GM19351 (cell line): ENCODE results near the gene CEP128.
A peak's percentile ranks its signal among the peaks of the same experiment; 100 is the strongest.

Source experiments
- ATAC-seq: cut with Tn5 transposase; IDR thresholded peaks from one replicate; pipeline ENCODE4 v1.9.1; 2021; ENCODE audit warnings: mild to moderate bottlenecking, moderate library complexity; ENCODE audit not compliant: unreplicated experiment

The CEP128 gene

DNA sequence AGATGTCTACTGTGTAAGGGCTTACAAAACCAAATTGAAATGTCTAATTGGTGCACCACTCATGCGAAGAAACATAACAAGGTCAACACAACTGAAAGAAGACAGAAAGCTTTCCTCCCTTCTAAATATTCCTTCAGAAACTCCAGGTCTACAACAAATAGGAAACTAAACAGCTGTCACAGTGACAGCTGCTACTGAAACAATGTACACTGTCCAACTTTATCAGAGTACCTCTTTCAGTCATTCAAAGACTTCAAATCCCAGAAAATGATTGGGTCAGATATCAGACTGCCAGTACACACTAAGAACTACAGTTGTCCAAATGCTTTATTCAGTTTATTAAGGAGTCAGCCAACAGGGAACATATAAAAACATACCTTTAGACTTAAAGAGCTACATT is 35.2 kb downstream of the CEP128 start:
- ATAC-seq = no peak

DNA sequence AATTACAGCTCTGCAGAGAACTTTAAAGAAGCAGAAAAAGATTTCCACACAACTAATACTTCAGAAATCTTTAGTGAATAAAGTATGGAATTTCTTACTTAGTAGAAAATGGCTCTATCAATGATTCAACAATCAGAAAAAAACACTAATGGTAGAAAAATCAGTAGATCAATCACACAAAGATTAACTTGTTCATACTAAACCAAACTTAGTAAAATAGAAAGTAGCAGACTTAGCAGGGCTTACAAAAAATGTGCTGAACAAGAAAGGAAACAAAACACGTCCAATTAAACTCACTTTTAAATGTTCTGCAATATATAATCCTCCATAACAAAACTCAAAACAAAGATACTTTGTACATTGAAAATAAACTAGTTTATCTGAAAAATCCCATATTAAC is 38.9 kb downstream of the CEP128 start:
- ATAC-seq = no peak

DNA sequence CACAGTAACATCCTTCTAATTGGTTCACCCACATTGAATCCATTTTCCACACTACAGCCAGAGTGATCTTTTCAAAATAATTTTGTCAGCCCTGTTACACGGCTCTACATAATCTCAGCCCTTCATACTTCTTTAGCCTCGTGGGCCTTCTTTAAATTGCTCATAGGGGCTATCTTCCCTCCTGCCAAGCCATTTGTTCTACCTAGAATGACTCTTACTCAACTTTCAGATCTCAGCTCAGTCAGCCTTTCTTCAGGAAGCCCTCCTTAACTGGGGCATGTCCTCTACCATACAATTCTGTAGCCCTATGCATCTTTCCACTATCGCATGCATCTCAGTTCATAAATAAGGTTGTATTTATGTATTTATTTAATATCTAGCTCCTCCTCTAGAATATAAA is 39.7 kb downstream of the CEP128 start:
- ATAC-seq = no peak

DNA sequence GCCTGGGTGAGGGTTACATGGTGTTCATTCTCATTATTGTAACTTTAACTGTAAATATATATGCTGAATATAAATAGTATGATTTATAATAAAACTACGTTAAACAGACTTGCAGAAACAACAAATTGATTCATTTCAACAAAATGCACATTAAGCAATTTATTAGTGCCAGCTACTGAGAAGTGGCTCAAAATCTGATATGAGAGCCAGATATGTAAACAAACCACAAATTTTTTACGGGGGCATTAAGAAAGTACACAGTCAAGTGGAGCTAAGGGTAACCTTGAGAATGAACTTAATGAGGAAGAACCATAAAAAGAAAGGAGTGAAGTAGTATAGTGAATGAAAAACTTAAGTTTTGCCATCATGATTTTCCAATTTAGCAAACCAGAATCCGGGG is 40.3 kb downstream of the CEP128 start:
- ATAC-seq = no peak

DNA sequence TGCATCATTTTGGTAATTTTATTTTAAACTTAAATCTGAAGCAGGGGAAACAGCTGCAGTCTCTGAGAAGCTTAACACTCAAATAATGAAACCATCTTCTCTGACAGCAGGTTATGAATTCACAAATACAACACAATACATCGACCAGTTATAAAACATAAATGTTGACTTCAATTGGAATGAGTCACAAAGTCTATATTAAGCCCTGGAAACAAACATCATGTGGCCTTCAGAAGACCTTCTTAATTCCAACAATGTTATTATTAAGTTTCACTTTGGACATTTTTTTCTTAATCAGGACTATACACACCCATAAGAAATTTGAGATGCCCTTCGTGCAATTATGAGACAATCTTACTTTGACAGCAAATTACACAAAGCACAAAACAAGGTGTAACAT is 68.9 kb downstream of the CEP128 start:
- no peak for ATAC-seq

DNA sequence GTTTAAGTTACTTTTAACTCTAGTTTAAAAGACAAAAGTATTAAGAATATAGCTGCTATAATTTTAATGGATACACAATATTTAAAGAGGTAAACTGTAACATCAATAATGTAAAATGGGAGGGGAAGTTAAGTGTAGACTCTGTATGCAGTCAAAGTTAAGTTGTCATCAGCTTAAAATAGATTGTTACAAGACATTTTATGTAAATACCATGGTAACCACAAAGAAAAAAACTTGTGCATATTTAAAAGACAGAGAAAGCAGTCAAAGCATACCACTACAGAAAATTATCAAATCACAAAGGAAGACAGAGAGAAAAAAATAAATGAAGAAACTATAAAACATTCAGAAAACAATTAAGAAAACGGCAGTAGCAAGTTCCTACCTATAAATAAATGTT is 73.3 kb downstream of the CEP128 start:
- ATAC-seq = no peak

DNA sequence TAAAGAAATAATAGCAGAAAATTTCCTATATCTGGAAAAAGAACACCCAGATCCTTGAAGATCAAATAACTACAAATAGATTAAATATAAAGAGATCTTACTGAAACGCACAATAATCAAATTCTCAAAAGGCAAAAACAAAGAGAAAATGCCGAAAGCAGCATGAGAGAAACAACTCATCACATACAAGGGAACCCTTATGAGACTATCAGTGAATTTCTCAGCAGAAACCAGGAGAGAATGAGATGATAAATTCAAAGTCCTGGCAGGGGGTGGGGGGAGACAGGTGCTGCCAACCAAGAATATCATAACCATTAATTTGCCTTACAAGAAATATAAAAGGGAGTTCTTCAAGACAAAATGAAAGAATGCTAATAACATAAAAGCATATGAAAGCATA is 73.7 kb downstream of the CEP128 start:
- ATAC-seq = no peak

DNA sequence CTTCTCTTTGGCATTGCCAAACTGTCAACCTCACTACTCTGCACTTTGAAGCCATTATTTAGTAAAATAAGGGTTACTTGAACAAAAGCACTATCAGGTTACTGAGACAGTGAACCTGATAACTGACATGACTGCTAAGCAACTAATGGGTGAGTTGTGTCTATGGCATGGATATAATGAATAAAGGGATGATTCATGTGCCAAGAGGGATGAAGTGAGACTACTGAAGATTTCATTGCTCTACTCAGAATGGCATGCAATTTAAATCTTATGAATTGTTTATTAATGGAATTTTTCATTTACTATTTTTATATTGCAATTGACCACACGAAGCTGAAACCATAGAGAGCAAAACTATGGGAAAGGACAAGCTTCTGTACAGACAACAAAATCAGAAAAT is 74.4 kb downstream of the CEP128 start:
- no peak for ATAC-seq

DNA sequence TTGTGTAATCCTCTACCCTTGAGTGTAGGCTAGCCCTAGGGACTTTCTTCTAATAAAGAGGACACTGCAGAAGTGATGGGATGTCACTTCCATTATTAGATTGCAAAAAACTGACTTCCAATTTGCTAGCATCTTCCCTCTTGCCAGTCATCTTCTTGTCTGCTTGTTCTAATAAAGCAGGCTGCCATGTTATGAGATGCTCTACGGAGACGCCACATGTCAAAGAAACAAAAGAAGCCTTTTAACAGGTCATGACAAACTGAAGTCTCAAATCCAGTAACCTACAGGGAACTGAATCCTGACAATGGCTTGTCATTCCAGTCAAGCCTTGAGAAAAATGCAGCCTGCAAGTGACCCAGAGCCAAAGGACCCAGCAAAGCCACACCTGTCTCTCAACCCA is 76.0 kb downstream of the CEP128 start:
- ATAC-seq = no peak

DNA sequence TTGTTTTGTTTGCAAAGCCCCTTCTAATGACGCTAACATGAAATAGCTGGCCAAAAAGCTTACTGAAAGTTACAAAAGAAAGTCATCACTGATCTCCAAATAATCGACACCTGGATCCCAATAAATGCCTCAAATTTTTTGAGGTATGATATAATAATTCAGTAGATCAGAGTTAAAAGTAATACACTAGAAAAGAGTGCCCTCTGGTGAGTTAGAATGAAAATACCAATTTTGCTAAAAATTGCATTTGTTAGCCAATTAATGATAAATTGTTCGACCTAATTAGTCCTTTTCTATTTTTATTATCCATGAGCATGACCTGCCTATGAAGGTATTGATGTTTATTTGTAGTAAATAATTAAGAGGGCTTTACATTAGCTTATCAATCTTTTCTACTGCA is 78.6 kb downstream of the CEP128 start:
- ATAC-seq = no peak

DNA sequence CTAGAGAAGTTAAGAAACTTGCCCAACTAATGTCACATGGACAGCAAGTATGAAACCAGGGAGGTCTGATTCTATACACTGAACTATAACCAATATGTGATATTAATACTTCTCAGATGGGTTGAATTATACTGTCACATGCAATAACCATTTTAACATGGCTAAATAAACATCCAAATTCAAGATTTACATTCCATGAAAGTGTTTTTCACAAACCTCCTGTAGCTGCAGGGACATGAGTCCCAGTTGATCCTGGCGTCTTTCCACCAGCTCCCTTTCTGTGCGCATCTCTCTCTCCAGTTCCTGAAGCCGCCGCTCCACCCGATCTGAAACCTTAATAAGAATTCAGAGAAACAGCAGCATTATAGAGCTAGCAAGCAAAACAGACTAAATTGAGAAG is 79.0 kb downstream of the CEP128 start:
- ATAC-seq = no peak

DNA sequence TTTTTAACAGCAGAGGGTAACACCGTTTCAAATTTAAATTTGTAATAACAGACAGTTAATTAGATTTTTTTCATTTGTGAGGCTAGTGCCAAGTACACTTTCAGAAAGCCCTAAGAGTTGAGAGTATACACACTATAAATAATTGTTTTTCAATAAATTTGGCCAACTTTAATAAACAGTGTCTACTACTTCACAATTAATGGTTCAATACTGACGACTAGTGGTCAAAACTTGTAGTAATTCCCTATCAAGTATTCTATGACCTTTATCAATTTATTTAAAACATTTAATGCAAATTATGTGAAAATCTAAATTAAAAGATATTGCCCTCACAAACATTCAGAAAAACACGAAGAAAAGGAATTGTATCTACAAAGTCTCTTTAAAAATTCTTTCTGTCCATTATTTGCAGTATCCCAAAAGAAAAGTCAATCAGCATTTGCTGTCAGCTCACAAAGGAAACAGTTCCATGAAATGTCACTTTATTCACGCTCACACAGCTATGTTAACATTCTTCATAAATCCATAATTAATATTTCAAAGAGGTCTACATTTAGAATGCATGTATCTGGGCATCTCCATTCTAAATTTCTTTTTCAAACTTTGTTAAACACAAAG is 91.2 kb downstream of the CEP128 start:
- ATAC-seq = peak; percentile 72

DNA sequence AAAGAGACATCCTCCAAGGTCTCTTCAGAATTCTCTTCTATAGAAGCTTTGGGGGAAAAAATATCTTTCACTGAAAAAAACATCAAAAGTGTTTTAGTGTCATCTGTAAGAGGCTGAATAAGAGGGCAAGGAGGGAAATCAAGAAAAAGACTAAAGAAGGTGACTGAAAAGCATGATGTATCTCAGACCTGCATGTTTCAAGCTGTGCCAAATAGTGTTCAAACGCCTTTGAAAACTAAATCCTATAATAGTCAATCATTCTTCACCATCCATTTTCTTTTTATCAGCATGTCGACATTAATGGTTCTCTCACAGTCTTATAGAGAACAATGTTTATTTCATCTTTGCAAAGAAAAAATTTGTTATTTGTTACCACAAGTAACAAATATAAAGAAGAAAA is 94.5 kb downstream of the CEP128 start:
- ATAC-seq = no peak

DNA sequence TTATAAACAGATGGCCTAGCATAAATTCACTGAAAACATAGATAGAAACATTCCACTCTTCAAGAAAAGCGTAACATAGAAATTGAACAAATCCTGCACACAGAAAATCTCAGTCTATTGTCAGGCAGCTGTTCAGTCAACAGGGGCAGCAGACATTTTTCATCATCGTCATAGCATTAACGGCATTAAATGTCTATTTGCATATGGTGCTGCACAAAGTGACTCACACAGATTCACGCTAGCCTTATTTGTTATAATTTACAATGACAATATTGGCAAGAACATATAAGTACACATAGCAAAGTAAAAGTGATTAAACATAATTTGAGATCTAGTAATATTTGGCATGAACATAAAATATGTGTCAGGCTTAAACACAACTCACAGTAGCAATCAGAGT is 95.7 kb downstream of the CEP128 start:
- no peak for ATAC-seq

DNA sequence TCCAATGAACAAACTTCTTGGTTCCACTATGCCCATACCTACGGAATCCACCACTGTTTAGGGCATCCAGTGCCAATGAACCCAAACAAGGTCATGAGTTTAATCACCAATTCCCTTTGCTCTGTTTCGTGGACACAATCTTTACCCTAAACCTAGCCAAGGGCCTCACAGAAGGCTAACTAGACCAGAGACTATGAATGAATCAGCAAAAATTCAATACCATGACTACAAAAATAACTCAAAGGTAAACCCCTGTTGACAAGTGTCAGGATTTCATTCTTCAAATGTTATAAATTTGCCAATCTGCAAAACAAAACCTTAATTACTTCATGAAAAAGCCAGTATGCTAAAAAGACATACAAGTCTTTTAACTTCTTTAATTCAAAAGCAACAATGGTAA is 96.7 kb downstream of the CEP128 start:
- ATAC-seq = no peak

DNA sequence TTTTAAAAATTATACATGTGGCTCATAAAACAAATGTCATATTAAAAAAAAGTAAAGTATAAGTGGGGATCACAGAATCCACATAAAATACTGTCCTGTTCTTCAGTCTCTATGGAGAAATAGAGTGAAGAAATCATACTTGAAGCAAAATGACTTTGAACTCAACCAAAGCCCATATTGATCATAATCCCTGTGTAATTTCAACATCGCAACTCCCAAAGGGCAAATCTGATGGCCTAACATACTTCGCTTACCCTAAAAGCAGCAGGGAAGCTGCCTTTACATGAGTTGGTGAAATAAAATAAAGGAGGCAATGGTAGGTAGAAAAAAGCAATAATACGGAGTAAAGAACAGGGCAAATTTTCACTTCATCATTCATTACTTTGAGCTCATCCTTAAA is 101.8 kb downstream of the CEP128 start:
- ATAC-seq = no peak

DNA sequence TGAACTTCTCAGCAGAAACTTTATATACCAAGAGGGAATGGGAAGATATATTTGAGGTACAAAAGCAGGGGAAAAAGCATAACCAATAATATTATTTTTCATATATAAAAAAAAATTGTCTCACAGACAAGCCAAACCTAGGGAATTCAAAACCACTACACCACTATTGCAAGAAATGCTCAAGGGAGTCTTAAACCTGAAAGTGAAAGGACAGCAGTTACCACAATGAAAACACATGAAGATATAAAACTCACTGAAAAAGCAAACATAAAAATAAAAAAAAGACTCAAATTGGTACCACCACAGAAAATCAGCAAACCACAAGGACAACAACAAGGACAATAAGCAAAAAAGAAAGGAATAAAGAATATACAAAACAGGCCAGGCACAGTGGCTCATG is 131.9 kb downstream of the CEP128 start:
- peak; percentile 50 for ATAC-seq

DNA sequence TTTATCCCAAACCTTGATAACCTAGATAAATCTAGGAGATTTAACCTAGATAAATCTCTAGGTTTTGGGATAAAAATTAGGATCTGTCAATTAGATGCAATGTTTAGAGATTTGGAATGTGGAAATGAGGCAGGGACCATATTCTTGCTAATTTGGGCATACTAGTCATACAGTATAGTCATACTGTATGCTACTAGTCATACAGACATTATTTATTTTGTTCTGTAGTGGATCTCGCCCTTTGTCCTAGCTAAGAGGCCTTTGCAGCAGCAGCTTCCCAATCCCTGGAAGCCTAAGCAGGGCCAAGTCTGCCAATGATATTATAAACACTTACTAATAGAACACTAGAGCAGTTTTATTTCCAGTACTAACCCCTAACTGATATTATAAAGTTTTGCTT is 136.4 kb downstream of the CEP128 start:
- no peak for ATAC-seq

DNA sequence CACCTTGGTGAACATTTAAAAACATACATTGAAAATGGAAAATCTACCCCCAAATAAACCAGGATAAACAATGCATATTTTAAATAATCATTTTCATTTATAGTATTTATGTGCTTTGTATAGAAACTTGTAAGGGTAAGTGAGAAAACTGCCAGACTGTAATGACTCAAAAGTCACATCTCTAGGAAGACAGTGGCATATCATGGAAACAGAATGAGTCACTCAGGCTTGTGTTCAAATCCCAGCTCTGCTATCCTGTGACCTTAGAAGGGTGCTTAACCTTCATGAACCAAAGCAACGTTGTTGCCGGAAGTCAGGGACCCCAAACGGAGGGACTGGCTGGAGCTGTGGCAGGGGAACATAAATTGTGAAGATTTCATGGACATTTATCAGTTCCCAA is 142.7 kb downstream of the CEP128 start:
- no peak for ATAC-seq

DNA sequence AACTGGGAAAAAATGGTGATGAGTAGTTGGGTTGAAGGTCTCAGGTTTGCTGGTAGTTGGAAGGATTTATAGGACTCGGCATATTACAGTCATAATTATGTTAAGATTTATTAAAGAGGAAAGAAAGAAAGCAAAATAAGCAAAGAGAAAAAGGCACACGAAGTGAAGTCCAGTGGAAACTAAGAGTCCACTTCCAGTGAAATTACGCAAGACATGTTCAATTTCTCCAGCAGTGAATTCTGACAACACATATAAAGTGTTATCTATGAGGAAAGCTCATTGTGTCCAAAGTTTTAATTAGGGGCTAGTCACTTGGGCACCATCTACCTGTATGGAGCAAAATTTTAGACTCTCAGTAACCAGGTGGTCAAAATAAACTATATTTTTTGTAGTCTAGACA is 143.3 kb downstream of the CEP128 start:
- no peak for ATAC-seq

DNA sequence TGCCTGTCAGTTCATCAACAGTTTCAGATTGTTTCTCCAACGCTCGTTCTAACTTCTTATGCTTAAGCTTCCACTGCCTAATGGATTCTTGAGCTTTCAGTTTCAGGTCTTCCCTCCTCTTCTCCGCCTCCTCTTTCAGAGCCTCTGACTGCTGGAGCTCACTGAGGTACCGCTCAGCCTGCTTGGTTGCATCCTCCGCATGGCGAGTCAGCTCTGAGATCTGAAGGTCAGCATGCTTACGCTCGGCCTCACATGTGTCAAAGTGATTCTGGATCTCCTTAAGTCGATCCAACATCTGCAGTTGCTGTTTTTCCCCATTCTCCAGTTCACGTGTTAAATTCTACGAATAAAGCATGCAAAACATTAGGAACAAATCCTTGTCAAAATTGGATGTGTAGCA is 148.8 kb downstream of the CEP128 start:
- ATAC-seq = no peak

DNA sequence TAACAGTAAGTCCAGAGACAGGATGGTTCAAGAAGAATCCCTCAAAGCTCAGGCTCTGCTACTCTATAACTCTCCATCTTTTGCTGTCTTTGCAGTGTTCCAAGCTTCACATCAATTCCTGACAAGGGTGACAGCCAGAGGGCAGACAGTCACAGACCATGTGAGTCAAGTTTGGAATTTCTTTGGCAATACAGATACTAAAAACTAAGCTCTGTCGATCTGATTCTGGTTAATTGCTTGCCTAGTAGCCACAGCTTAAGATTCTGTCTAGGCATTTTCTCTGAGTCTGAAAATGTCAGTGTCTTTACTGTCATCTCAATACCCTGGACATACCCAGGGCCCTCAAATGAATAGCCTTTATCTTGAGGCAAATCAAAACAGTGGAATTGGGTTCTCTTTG is 153.7 kb downstream of the CEP128 start:
- ATAC-seq = no peak

DNA sequence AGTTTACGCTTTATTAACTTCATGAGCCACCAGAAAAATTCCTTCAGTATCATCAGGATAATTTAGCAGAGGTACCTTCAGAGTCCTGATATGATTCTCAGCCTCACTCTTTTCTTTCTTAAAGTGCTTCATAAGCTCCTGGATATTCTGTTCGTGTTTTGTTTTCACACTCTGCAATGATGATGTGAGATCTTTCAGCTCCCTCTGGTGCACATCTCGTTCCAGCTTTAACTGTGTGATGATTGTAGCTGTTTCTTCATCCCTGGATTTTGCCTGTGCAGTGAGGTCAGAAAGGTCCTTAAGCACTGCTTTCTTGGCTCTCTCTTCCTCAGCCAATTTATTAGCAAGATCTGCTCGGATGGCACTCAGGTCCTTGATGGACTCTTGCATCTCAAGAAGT is 156.7 kb downstream of the CEP128 start:
- no peak for ATAC-seq

DNA sequence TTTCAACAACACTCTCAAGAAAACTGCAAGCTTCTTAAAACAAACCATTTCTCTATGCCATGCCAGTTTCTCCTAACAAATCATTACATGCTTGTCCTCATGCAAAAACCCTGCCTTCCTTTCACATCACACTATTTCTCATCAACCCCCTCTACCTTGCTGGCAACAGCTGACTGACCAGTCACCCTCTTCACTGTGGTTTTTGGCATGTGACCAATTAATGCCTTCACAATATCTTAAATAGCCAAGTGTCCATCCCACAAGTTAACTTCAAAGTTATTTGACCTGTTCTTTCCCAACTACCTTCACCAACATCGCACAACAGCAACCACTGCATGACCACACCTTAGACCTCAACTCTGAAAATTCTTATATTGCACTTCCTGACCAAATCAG is 159.6 kb downstream of the CEP128 start:
- no peak for ATAC-seq
